SK-N-SH (cell line): Measurements from ENCODE around the gene SPATA20. TPM values are rescaled to one million over a fixed set of nuclear protein-coding genes. Genes with fewer than 3 reads are reported as not detected.

Source experiments
- CTCF ChIA-PET: fragments of 300-600, 350-600 bp; formaldehyde crosslinking; extraction: SDS; loops from one replicate; lab custom pipeline; 2021; lab: Yijun Ruan, JAX
- POLR2A ChIA-PET: fragments of 350-600 bp; sonication (Branson Sonifier 250); formaldehyde crosslinking; extraction: SDS; loops from one replicate; lab custom pipeline; 2020; ENCODE audit warnings: antibody characterized with exemption, inconsistent platforms; lab: Yijun Ruan, JAX
- DNase-seq: peaks from one replicate; pipeline ENCODE4 v3.0.0; 2012
- H2AFZ ChIP-seq: fragments of 200-600 bp; sonication (generic); 2 replicates; pipeline ENCODE4 v1.8.1; 2016; ENCODE audit warnings: antibody characterized with exemption, mild to moderate bottlenecking, low read depth
- H3F3A ChIP-seq: fragments of 200-600 bp; sonication (generic); replicated peaks from 2 replicates; pipeline ENCODE3; 2016; ENCODE audit warnings: antibody characterized with exemption, mild to moderate bottlenecking; ENCODE audit not compliant: insufficient read depth
- H3K27ac ChIP-seq, 2 experiments: fragments of 200-500 bp in 1 of 2; fragments of 200-600 bp in 1 of 2; sonication (Bioruptor generic) in 1 of 2; sonication (generic), shearing (Covaris generic) in 1 of 2; 2 replicates each; pipeline versions ENCODE4 v1.5.1 to v1.6.1; 2014 to 2016; ENCODE audit warnings: low read depth in 2 of 2, inconsistent platforms in 1 of 2, low read length in 1 of 2, mild to moderate bottlenecking in 1 of 2, mixed read lengths in 1 of 2
- H3K27me3 ChIP-seq: fragments of 200-600 bp; sonication (generic), shearing (Covaris generic); 2 replicates; pipeline ENCODE4 v1.6.1; 2016; ENCODE audit warnings: mixed run types; ENCODE audit not compliant: insufficient read depth
- H3K36me3 ChIP-seq, 2 experiments: fragments of 200-500 bp in 1 of 2; fragments of 200-600 bp in 1 of 2; sonication (Bioruptor generic) in 1 of 2; sonication (generic) in 1 of 2; replicated peaks in 1 of 2; 2 replicates each; pipeline versions ENCODE3 to v1.5.1; 2014 to 2016; ENCODE audit warnings: low read length in 1 of 2, mild to moderate bottlenecking in 1 of 2; ENCODE audit not compliant: insufficient read depth in 2 of 2, control insufficient read depth in 1 of 2
- H3K4me1 ChIP-seq, 2 experiments: fragments of 200-500 bp in 1 of 2; fragments of 200-600 bp in 1 of 2; sonication (Bioruptor generic) in 1 of 2; sonication (generic), shearing (Covaris generic) in 1 of 2; 2 replicates each; pipeline versions ENCODE4 v1.5.1 to v1.6.1; 2014 to 2016; ENCODE audit warnings: low read depth in 1 of 2, low read length in 1 of 2, mixed run types in 1 of 2; ENCODE audit not compliant: insufficient read depth in 2 of 2, control insufficient read depth in 1 of 2
- H3K4me2 ChIP-seq: fragments of 200-600 bp; sonication (generic), shearing (Covaris generic); 2 replicates; pipeline ENCODE4 v1.6.1; 2017; ENCODE audit warnings: mixed run types
- H3K4me3 ChIP-seq, 2 experiments: fragments of 200-500 bp in 1 of 2; fragments of 200-600 bp in 1 of 2; sonication (Bioruptor generic) in 1 of 2; sonication (generic), shearing (Covaris generic) in 1 of 2; 2 replicates each; pipeline versions ENCODE4 v1.5.1 to v1.8.1; 2014 to 2016; ENCODE audit warnings: low read depth in 2 of 2, inconsistent platforms in 1 of 2, low read length in 1 of 2, mild to moderate bottlenecking in 1 of 2, mixed read lengths in 1 of 2, moderate library complexity in 1 of 2
- H3K79me2 ChIP-seq: fragments of 200-600 bp; sonication (generic); 2 replicates; pipeline ENCODE4 v1.8.1; 2017; ENCODE audit warnings: mild to moderate bottlenecking; ENCODE audit not compliant: insufficient read depth
- H3K9ac ChIP-seq: fragments of 200-600 bp; sonication (generic); 2 replicates; pipeline ENCODE4 v1.6.1; 2017; ENCODE audit warnings: mixed run types
- H3K9me2 ChIP-seq: fragments of 200-600 bp; sonication (generic); 2 replicates; pipeline ENCODE4 v1.6.1; 2017; ENCODE audit warnings: mixed run types
- H3K9me3 ChIP-seq: fragments of 200-600 bp; sonication (generic); 2 replicates; pipeline ENCODE4 v1.6.1; 2017; ENCODE audit warnings: mixed run types, mild to moderate bottlenecking, moderate library complexity
- H4K20me1 ChIP-seq: fragments of 200-600 bp; sonication (generic); 2 replicates; pipeline ENCODE4 v1.6.1; 2017; ENCODE audit warnings: mild to moderate bottlenecking, mixed run types; ENCODE audit not compliant: insufficient read depth
- ELF1 ChIP-seq: IDR thresholded peaks from 2 replicates; pipeline ENCODE4 v1.4.0; 2012
- EZH2phosphoT487 ChIP-seq: fragments of 200-600 bp; sonication (generic); IDR thresholded peaks from 2 replicates; pipeline ENCODE4 v1.6.1; 2017; ENCODE audit warnings: low read depth, mixed run types, mild to moderate bottlenecking, antibody characterized with exemption, moderate library complexity, borderline replicate concordance
- FOXM1 ChIP-seq: IDR thresholded peaks from 2 replicates; pipeline ENCODE4 v1.4.0; 2012; ENCODE audit warnings: low read depth, mild to moderate bottlenecking
- MXI1 ChIP-seq: IDR thresholded peaks from 2 replicates; pipeline ENCODE4 v1.6.1; 2012; ENCODE audit warnings: mild to moderate bottlenecking, low read depth, low read length, improper control_type of control experiment
- POLR2AphosphoS5 ChIP-seq: IDR thresholded peaks from 2 replicates; pipeline ENCODE4 v1.6.1; 2012; ENCODE audit warnings: low read depth, low read length
- RCOR1 ChIP-seq: fragments of 150-350 bp; IDR thresholded peaks from 2 replicates; pipeline ENCODE4 v1.6.1; 2017; ENCODE audit warnings: antibody characterized with exemption, low read length
- RFX5 ChIP-seq: IDR thresholded peaks from 2 replicates; pipeline ENCODE4 v1.6.1; 2012; ENCODE audit warnings: mild to moderate bottlenecking, improper control_type of control experiment, low read length
- SIN3A ChIP-seq: IDR thresholded peaks from 2 replicates; pipeline ENCODE4 v1.6.1; 2012; ENCODE audit warnings: low read depth, mild to moderate bottlenecking, low read length, moderate library complexity, borderline replicate concordance
- SMC3 ChIP-seq: IDR thresholded peaks from 2 replicates; pipeline ENCODE4 v1.6.1; 2012; ENCODE audit warnings: low read depth, low read length, improper control_type of control experiment
- TCF12 ChIP-seq: IDR thresholded peaks from 2 replicates; pipeline ENCODE4 v1.4.0; 2012
- TEAD4 ChIP-seq: IDR thresholded peaks from 2 replicates; pipeline ENCODE4 v1.4.0; 2012; ENCODE audit warnings: mild to moderate bottlenecking, borderline replicate concordance; ENCODE audit not compliant: insufficient read depth
- YY1 ChIP-seq: IDR thresholded peaks from 2 replicates; pipeline ENCODE4 v1.4.0; 2012; ENCODE audit warnings: low read depth, mild to moderate bottlenecking
- WGBS: methylation state at CpG from one replicate; pipeline ENCODE4 v1.1.6; 2017; ENCODE audit warnings: low lambda C conversion rate; 5-methylcytosine and 5-hydroxymethylcytosine counted together
- polyA plus RNA-seq, 3 experiments: library from polyadenylated mRNA; depleted of rRNA; stranded (reverse); fragments of >200 nt; gene quantifications; 2 replicates each; pipeline ENCODE4 v1.2.3, GENCODE V29; 2012
- TF ChIP-seq, protein P1 (sequence below): fragments of 200-600 bp; sonication (generic); IDR thresholded peaks from 2 replicates; pipeline ENCODE4 v1.6.1; 2017; ENCODE audit warnings: antibody characterized with exemption, mild to moderate bottlenecking, moderate library complexity
- TF ChIP-seq, protein P2 (sequence below): IDR thresholded peaks from 2 replicates; pipeline ENCODE4 v1.4.0; 2012; ENCODE audit warnings: low read depth, borderline replicate concordance
- TF ChIP-seq, protein P3 (sequence below): fragments of 150-350 bp; IDR thresholded peaks from 2 replicates; pipeline ENCODE4 v1.6.1; 2017; ENCODE audit warnings: antibody characterized with exemption, low read length, low read depth, borderline replicate concordance

The SPATA20 gene
- polyA plus RNA-seq, 1 of the 3 experiments (the other 2 are of a cell fraction): 92.0 TPM

- TF ChIP-seq, protein P1, sequence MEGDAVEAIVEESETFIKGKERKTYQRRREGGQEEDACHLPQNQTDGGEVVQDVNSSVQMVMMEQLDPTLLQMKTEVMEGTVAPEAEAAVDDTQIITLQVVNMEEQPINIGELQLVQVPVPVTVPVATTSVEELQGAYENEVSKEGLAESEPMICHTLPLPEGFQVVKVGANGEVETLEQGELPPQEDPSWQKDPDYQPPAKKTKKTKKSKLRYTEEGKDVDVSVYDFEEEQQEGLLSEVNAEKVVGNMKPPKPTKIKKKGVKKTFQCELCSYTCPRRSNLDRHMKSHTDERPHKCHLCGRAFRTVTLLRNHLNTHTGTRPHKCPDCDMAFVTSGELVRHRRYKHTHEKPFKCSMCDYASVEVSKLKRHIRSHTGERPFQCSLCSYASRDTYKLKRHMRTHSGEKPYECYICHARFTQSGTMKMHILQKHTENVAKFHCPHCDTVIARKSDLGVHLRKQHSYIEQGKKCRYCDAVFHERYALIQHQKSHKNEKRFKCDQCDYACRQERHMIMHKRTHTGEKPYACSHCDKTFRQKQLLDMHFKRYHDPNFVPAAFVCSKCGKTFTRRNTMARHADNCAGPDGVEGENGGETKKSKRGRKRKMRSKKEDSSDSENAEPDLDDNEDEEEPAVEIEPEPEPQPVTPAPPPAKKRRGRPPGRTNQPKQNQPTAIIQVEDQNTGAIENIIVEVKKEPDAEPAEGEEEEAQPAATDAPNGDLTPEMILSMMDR: no peak
Observed at GRCh38 chr17:50578173-50578572, 31.2 kb downstream of the SPATA20 start (continued).

GRCh38 chr17:50579399-50579798 is 32.4 kb downstream of the SPATA20 start:
- Histone ChIP-seq H2AFZ (no peak overlapping the region), H3F3A (no peaks in the 10 kb centered on the region), H3K9ac (no peak overlapping the region), H3K36me3 (no peaks in the 10 kb centered on the region), H3K9me3 (no peaks in the 10 kb centered on the region), H3K4me3 (no peak overlapping the region), H3K27me3 (peaks cover 13% of the 10 kb centered on the region)
- POLR2A ChIA-PET: no interaction called here
- DNase-seq: no peak
- TF ChIP-seq SIN3A (no peak), TCF12 (no peak), EZH2phosphoT487 (no peak)
- TF ChIP-seq, all 33 proteins: peak for 0
- peaks cover 0 to 3% of the 10 kb centered on the region in 2 experiments; a peak in 1 of 4 replicates for H3K4me1 ChIP-seq
- WGBS: 71% methylated on average over 7 of the region's 7 CpGs
- no peak overlapping the region for H3K27ac ChIP-seq
- CTCF ChIA-PET: interaction anchor here (1.3 to 1.5 kb wide), 2 partner anchors 9 to 47 kb away, joined by 4 to 5 read pairs; no protein-coding TSS in a partner anchor
- H3K79me2 ChIP-seq: no peaks in the 10 kb centered on the region
- H3K9me2 ChIP-seq: no peaks in the 10 kb centered on the region
- H4K20me1 ChIP-seq: no peaks in the 10 kb centered on the region
- H3K4me2 ChIP-seq: no peak overlapping the region

GRCh38 chr17:50580646-50581045 is 33.7 kb downstream of the SPATA20 start:
- ChIA-PET POLR2A (no interaction called here), CTCF (interaction anchor here (1.5 kb wide), 1 partner anchor 50 kb away, joined by 4 read pairs; no protein-coding TSS in a partner anchor)
- no peaks in the 10 kb centered on the region for H3K36me3 ChIP-seq
- no peaks in the 10 kb centered on the region for H4K20me1 ChIP-seq
- no peak overlapping the region for H3K9ac ChIP-seq
- no peaks in the 10 kb centered on the region for H3F3A ChIP-seq
- DNase-seq: no peak
- no peak overlapping the region for H3K4me3 ChIP-seq
- no peak overlapping the region for H3K27ac ChIP-seq
- peaks cover 0 to 9% of the 10 kb centered on the region in 2 experiments; a peak in 1 of 4 replicates for H3K4me1 ChIP-seq
- TF ChIP-seq, protein P2, sequence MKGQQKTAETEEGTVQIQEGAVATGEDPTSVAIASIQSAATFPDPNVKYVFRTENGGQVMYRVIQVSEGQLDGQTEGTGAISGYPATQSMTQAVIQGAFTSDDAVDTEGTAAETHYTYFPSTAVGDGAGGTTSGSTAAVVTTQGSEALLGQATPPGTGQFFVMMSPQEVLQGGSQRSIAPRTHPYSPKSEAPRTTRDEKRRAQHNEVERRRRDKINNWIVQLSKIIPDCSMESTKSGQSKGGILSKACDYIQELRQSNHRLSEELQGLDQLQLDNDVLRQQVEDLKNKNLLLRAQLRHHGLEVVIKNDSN: no peak
- TF ChIP-seq FOXM1: no peak
- TF ChIP-seq RFX5: no peak
- TF ChIP-seq, protein P3, sequence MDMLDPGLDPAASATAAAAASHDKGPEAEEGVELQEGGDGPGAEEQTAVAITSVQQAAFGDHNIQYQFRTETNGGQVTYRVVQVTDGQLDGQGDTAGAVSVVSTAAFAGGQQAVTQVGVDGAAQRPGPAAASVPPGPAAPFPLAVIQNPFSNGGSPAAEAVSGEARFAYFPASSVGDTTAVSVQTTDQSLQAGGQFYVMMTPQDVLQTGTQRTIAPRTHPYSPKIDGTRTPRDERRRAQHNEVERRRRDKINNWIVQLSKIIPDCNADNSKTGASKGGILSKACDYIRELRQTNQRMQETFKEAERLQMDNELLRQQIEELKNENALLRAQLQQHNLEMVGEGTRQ: no peak
- no peak for TF ChIP-seq YY1
- TF ChIP-seq TEAD4: no peak
- TF ChIP-seq RCOR1: no peak
- no peak for TF ChIP-seq ELF1
- no peak for TF ChIP-seq SMC3
- TF ChIP-seq EZH2phosphoT487: no peak
- TF ChIP-seq POLR2AphosphoS5: no peak
- no peak for TF ChIP-seq MXI1
- no peak for TF ChIP-seq TCF12
- H2AFZ ChIP-seq: no peak overlapping the region
- H3K4me2 ChIP-seq: no peak overlapping the region
- peaks cover 13% of the 10 kb centered on the region for H3K27me3 ChIP-seq
- no peaks in the 10 kb centered on the region for H3K9me3 ChIP-seq
- no peaks in the 10 kb centered on the region for H3K9me2 ChIP-seq
- WGBS: 88% methylated on average over 9 of the region's 9 CpGs
- H3K79me2 ChIP-seq: no peaks in the 10 kb centered on the region
